IMR-90 (cell line): Measurements from ENCODE around the gene CDKN2A. TPM values are rescaled to one million over a fixed set of nuclear protein-coding genes. Genes with fewer than 3 reads are reported as not detected.

Experiments used
- ATAC-seq: fragments of 200-7000 bp; cut with Tn5 transposase; 2 replicates; pipeline ENCODE4 v1.9.1; 2020; ENCODE audit warnings: low read depth, mild to moderate bottlenecking, moderate library complexity
- BruUV-seq: library from RNA; stranded (reverse); fragments of 400-500 nt; replicated peaks from 2 replicates; lab custom pipeline; 2021; lab: Mats Ljungman, UMichigan
- CTCF ChIA-PET: fragments of 300-600 bp; formaldehyde crosslinking; extraction: SDS; loops from one replicate; lab custom pipeline; 2021; ENCODE audit warnings: antibody characterized with exemption; lab: Yijun Ruan, JAX
- POLR2A ChIA-PET: fragments of 300-600 bp; sonication (Branson Sonifier 250); formaldehyde crosslinking; loops from one replicate; lab custom pipeline; 2022; ENCODE audit warnings: antibody characterized with exemption; ENCODE audit not compliant: unreplicated experiment; lab: Charles Lee
- DNase-seq: peaks from one replicate; pipeline ENCODE4 v3.0.0; 2013
- H2AFZ ChIP-seq: replicated peaks from 2 replicates; pipeline ENCODE3; 2013; ENCODE audit warnings: low read length, mild to moderate bottlenecking; ENCODE audit not compliant: poor library complexity
- H2AK5ac ChIP-seq: 2 replicates; pipeline ENCODE4 v1.6.1; 2013; ENCODE audit warnings: low read depth, low read length, inconsistent platforms
- H2AK9ac ChIP-seq: replicated peaks from 2 replicates; pipeline ENCODE3; 2013; ENCODE audit warnings: mild to moderate bottlenecking, low read depth, low read length, moderate library complexity; ENCODE audit not compliant: poor library complexity
- H2BK120ac ChIP-seq: 2 replicates; pipeline ENCODE4 v1.6.1; 2013; ENCODE audit warnings: low read depth, low read length, inconsistent platforms
- H2BK15ac ChIP-seq: 3 replicates; pipeline ENCODE4 v1.6.1; 2013; ENCODE audit warnings: low read depth, low read length, inconsistent platforms
- H2BK20ac ChIP-seq: 2 replicates; pipeline ENCODE4 v1.6.1; 2013; ENCODE audit warnings: low read depth, mild to moderate bottlenecking, inconsistent platforms, low read length, moderate library complexity
- H2BK5ac ChIP-seq: 2 replicates; pipeline ENCODE4 v1.6.1; 2013; ENCODE audit warnings: mild to moderate bottlenecking, low read depth, low read length, inconsistent platforms; ENCODE audit not compliant: poor library complexity, severe bottlenecking
- H3K14ac ChIP-seq: replicated peaks from 2 replicates; pipeline ENCODE4 v1.6.1; 2013; ENCODE audit warnings: low read depth, low read length, inconsistent platforms
- H3K18ac ChIP-seq: 2 replicates; pipeline ENCODE4 v1.6.1; 2013; ENCODE audit warnings: low read depth, low read length, control low read depth
- H3K23ac ChIP-seq: 2 replicates; pipeline ENCODE4 v1.6.1; 2013; ENCODE audit warnings: low read depth, low read length, inconsistent platforms
- H3K27ac ChIP-seq: 2 replicates; pipeline ENCODE4 v1.5.1; 2013; ENCODE audit warnings: mild to moderate bottlenecking, control low read depth, low read length; ENCODE audit not compliant: insufficient read depth
- H3K27me3 ChIP-seq: 2 replicates; pipeline ENCODE4 v1.6.1; 2013; ENCODE audit warnings: low read length; ENCODE audit not compliant: control insufficient read depth, insufficient read depth
- H3K36me3 ChIP-seq: 2 replicates; pipeline ENCODE4 v1.6.1; 2013; ENCODE audit warnings: low read length, mixed read lengths; ENCODE audit not compliant: control insufficient read depth, insufficient read depth
- H3K4ac ChIP-seq: 2 replicates; pipeline ENCODE4 v1.6.1; 2013; ENCODE audit warnings: low read depth, low read length, inconsistent platforms
- H3K4me1 ChIP-seq: 2 replicates; pipeline ENCODE4 v1.6.1; 2013; ENCODE audit warnings: low read length, mixed read lengths; ENCODE audit not compliant: control insufficient read depth, insufficient read depth
- H3K4me2 ChIP-seq: 2 replicates; pipeline ENCODE4 v1.6.1; 2013; ENCODE audit warnings: low read depth, mild to moderate bottlenecking, control low read depth, low read length, moderate library complexity
- H3K4me3 ChIP-seq: 2 replicates; pipeline ENCODE4 v1.5.1; 2013; ENCODE audit warnings: low read depth, mild to moderate bottlenecking, control low read depth, low read length, moderate library complexity; ENCODE audit not compliant: insufficient read depth
- H3K56ac ChIP-seq: 2 replicates; pipeline ENCODE4 v1.6.1; 2013; ENCODE audit warnings: low read length, inconsistent platforms; ENCODE audit not compliant: insufficient read depth; ENCODE audit errors: extremely low read depth
- H3K79me1 ChIP-seq, 2 experiments: 2 replicates each; pipeline ENCODE4 v1.6.1; 2013; ENCODE audit warnings: low read length in 2 of 2, inconsistent platforms in 1 of 2, low read depth in 1 of 2
- H3K9ac ChIP-seq: 2 replicates; pipeline ENCODE4 v1.6.1; 2013; ENCODE audit warnings: low read depth, low read length, control low read depth
- H3K9me1 ChIP-seq: 2 replicates; pipeline ENCODE4 v1.6.1; 2013; ENCODE audit warnings: low read length, inconsistent platforms; ENCODE audit not compliant: insufficient read depth
- H3K9me3 ChIP-seq: 2 replicates; pipeline ENCODE4 v1.6.1; 2013; ENCODE audit warnings: low read length; ENCODE audit not compliant: control insufficient read depth, insufficient read depth
- H4K20me1 ChIP-seq: 2 replicates; pipeline ENCODE4 v1.6.1; 2013; ENCODE audit warnings: low read length, inconsistent platforms; ENCODE audit not compliant: insufficient read depth
- H4K5ac ChIP-seq: 2 replicates; pipeline ENCODE4 v1.6.1; 2013; ENCODE audit warnings: mild to moderate bottlenecking, low read depth, low read length, control low read depth
- H4K8ac ChIP-seq, 2 experiments: 2 replicates each; pipeline ENCODE4 v1.6.1; 2013; ENCODE audit warnings: low read depth in 2 of 2, low read length in 2 of 2, control low read depth in 1 of 2, inconsistent platforms in 1 of 2
- H4K91ac ChIP-seq: 2 replicates; pipeline ENCODE4 v1.6.1; 2013; ENCODE audit warnings: low read depth, low read length, inconsistent platforms; ENCODE audit not compliant: insufficient read depth
- CEBPB ChIP-seq: IDR thresholded peaks from 2 replicates; pipeline ENCODE4 v1.6.1; 2012; ENCODE audit warnings: low read depth, low read length, improper control_type of control experiment
- CHD1 ChIP-seq: IDR thresholded peaks from 2 replicates; pipeline ENCODE4 v1.6.1; 2012; ENCODE audit warnings: low read depth, low read length, improper control_type of control experiment
- MAFK ChIP-seq: IDR thresholded peaks from 2 replicates; pipeline ENCODE4 v1.6.1; 2012; ENCODE audit warnings: low read depth, low read length, improper control_type of control experiment
- POLR2A ChIP-seq: IDR thresholded peaks from 2 replicates; pipeline ENCODE4 v1.6.1; 2012; ENCODE audit warnings: mild to moderate bottlenecking, low read depth, low read length
- RAD21 ChIP-seq: IDR thresholded peaks from 2 replicates; pipeline ENCODE4 v1.6.1; 2012; ENCODE audit warnings: low read length, improper control_type of control experiment
- RCOR1 ChIP-seq: IDR thresholded peaks from 2 replicates; pipeline ENCODE4 v1.6.1; 2012; ENCODE audit warnings: mild to moderate bottlenecking, low read length, improper control_type of control experiment; ENCODE audit not compliant: insufficient replicate concordance
- SMC3 ChIP-seq: fragments of 150-350 bp; IDR thresholded peaks from 2 replicates; pipeline ENCODE4 v1.6.1; 2016; ENCODE audit warnings: low read depth, mild to moderate bottlenecking, antibody characterized with exemption, low read length, moderate library complexity
- USF2 ChIP-seq: fragments of 150-350 bp; IDR thresholded peaks from 2 replicates; pipeline ENCODE4 v1.6.1; 2017; ENCODE audit warnings: mild to moderate bottlenecking, antibody characterized with exemption, low read length, low read depth
- whole genome bisulfite sequencing, 2 experiments: methylation state at CpG; one replicate each; pipeline versions ENCODE4 v1.1.5 to v1.1.7; 2013; ENCODE audit warnings: missing lambda C conversion rate in 2 of 2; ENCODE audit not compliant: insufficient read length in 1 of 2; ENCODE audit errors: extremely low coverage in 2 of 2; 5-methylcytosine and 5-hydroxymethylcytosine counted together
- dilution Hi-C: fragments of 300-500 bp; cut with HindIII; formaldehyde crosslinking; loops from one replicate; pipeline ENCODE4 v1.14.3; 2018; ENCODE audit warnings: low sequenced_read_pairs; ENCODE audit not compliant: unreplicated experiment
- in situ Hi-C: fragments of 300-500 bp; cut with MboI; formaldehyde crosslinking; loops from 3 replicates; pipeline ENCODE4 v1.14.3; 2019; ENCODE audit warnings: low sequenced_read_pairs, inconsistent platforms, mixed read lengths
- intact Hi-C: fragments of 100-400 bp; cut with micrococcal nuclease; formaldehyde crosslinking; loops from 2 replicates; pipeline ENCODE4 v1.10.0; 2022
- polyA plus RNA-seq, 3 experiments: library from polyadenylated mRNA; depleted of rRNA; stranded (reverse); fragments of >200 nt; gene quantifications; 2 replicates each; pipeline ENCODE4 v1.2.3, GENCODE V29; 2012; ENCODE audit warnings: low replicate concordance in 1 of 3
- total RNA-seq: library from RNA; depleted of rRNA; stranded (reverse); fragments of >200 nt; gene quantifications from 2 replicates; pipeline ENCODE4 v1.2.3, GENCODE V29; 2012

CDKN2A gene
- total and polyA plus RNA-seq, 2 of the 4 experiments (the other 2 are of a cell fraction): 11.3 to 75.3 TPM

- ChIA-PET POLR2A (no interaction called here), CTCF (interaction anchor here (0.8 to 6.4 kb wide), 3 partner anchors 18 to 202 kb away, joined by 3 to 34 read pairs (median 4); partner anchors contain the start of gene CDKN2B)
- no peak overlapping the region for H3K18ac ChIP-seq
- no peak overlapping the region for H3K27ac ChIP-seq
- H2BK15ac ChIP-seq: no peak overlapping the region
- H2AFZ ChIP-seq: no peak overlapping the region
- no peak overlapping the region for H3K14ac ChIP-seq
- peaks cover 4% of the 10 kb centered on the region for H3K4me1 ChIP-seq
- no peaks in the 10 kb centered on the region for H3K79me1 ChIP-seq
- no peak overlapping the region for H2BK120ac ChIP-seq
- H3K56ac ChIP-seq: no peak overlapping the region
- TF ChIP-seq RAD21 (no peak), CEBPB (no peak), USF2 (no peak), SMC3 (no peak), RCOR1 (no peak), POLR2A (no peak), MAFK (no peak), CHD1 (no peak)
- H2AK9ac ChIP-seq: no peak overlapping the region
- H4K8ac ChIP-seq: no peak overlapping the region
- H4K20me1 ChIP-seq: no peaks in the 10 kb centered on the region
- DNase-seq (no peak), ATAC-seq (no peak)
- no peak overlapping the region for H3K4me2 ChIP-seq
- no peak overlapping the region for H3K4me3 ChIP-seq
- H2AK5ac ChIP-seq: no peak overlapping the region
- in situ Hi-C loops: no loop called here
- WGBS, 2 experiments: no CpG with 5 or more reads among the region's 1 CpG
- H4K91ac ChIP-seq: no peak overlapping the region
- H3K9ac ChIP-seq: no peak overlapping the region
- no peak overlapping the region for H3K4ac ChIP-seq
- no peak overlapping the region for H2BK20ac ChIP-seq
- intact Hi-C loops: no loop called here
- no peaks in the 10 kb centered on the region for H3K9me3 ChIP-seq
- H3K27me3 ChIP-seq: no peaks in the 10 kb centered on the region
- no peak overlapping the region for H3K23ac ChIP-seq
- no TSS peak for BruUV-seq
- no peak overlapping the region for H4K5ac ChIP-seq
- H3K9me1 ChIP-seq: peaks cover 3% of the 10 kb centered on the region
- dilution Hi-C loops: no loop called here
- no peak overlapping the region for H2BK5ac ChIP-seq
- H3K36me3 ChIP-seq: peaks cover 1% of the 10 kb centered on the region; the same call in 1 of the 2 replicates
Observed at GRCh38 chr9:22041344-22041743, 47.2 kb upstream of the CDKN2A start.
